ENCODE results near the gene PCSK7. TPM values are rescaled to one million over a fixed set of nuclear protein-coding genes. Genes with fewer than 3 reads are reported as not detected.
A peak's percentile ranks its signal among the peaks of the same experiment; 100 is the strongest.

Gene PCSK7
- total and polyA plus RNA-seq, 2 experiments from 2014 or later, result 25.9 to 33.0 TPM

- H3K36me3 ChIP-seq (replicated peaks; ENCODE audit: insufficient read depth, low read depth), result no peaks in the 10 kb centered on the region
- peaks cover 30% of the 10 kb centered on the region for H3K4me1 ChIP-seq (ENCODE audit: insufficient read depth)
- 96% methylated on average over 9 of the region's 9 CpGs for WGBS (ENCODE audit: low lambda C conversion rate, missing lambda C conversion rate)
These were observed 11.3 kb downstream of the PCSK7 start for GRCh38 chr11:117220568-117220967.

GRCh38 chr11:117219995-117220394 lies 11.9 kb downstream of the PCSK7 start:
- Histone ChIP-seq H3K36me3 (replicated peaks; ENCODE audit: insufficient read depth, low read depth) (no peaks in the 10 kb centered on the region), H2AFZ (no peak overlapping the region), H3K27me3 (no peaks in the 10 kb centered on the region), H3K4me2 (no peak overlapping the region), H3K4me1 (ENCODE audit: insufficient read depth) (peaks cover 26% of the 10 kb centered on the region), H3K9me2 (replicated peaks; ENCODE audit: insufficient read depth) (no peaks in the 10 kb centered on the region), H4K20me1 (ENCODE audit: insufficient read depth, poor library complexity, severe bottlenecking) (no peaks in the 10 kb centered on the region), H3K4me3 (no peak overlapping the region), H3K9me3 (ENCODE audit: low read depth) (no peaks in the 10 kb centered on the region), H3K27ac (peak overlapping the region; percentile 31), H3K79me2 (no peaks in the 10 kb centered on the region)
- no peak for TF ChIP-seq EZH2phosphoT487 (IDR thresholded peaks at IDR 0.05; ENCODE audit: low read depth, severe bottlenecking, unreplicated experiment)
- TF ChIP-seq EZH2 (IDR thresholded peaks at IDR 0.05; ENCODE audit: borderline replicate concordance), result no peak
- no peak for TF ChIP-seq CTCF (IDR thresholded peaks at IDR 0.05; ENCODE audit: poor library complexity)
- DNase-seq (ENCODE audit: low spot score), result no peak
- 92% methylated on average over 4 of the region's 4 CpGs for WGBS (ENCODE audit: low lambda C conversion rate, missing lambda C conversion rate)

More at GRCh38 chr11:117220568-117220967, 11.3 kb downstream of the PCSK7 start:
- Histone ChIP-seq H2AFZ (no peak overlapping the region), H4K20me1 (ENCODE audit: insufficient read depth, poor library complexity, severe bottlenecking) (no peaks in the 10 kb centered on the region), H3K9me2 (replicated peaks; ENCODE audit: insufficient read depth) (no peaks in the 10 kb centered on the region), H3K79me2 (no peaks in the 10 kb centered on the region), H3K4me3 (no peak overlapping the region), H3K27me3 (no peaks in the 10 kb centered on the region), H3K27ac (peak overlapping the region; percentile 51), H3K9me3 (ENCODE audit: low read depth) (no peaks in the 10 kb centered on the region), H3K4me2 (no peak overlapping the region)
- DNase-seq (ENCODE audit: low spot score), result no peak
- no peak for TF ChIP-seq EZH2phosphoT487 (IDR thresholded peaks at IDR 0.05; ENCODE audit: low read depth, severe bottlenecking, unreplicated experiment)
- no peak for TF ChIP-seq EZH2 (IDR thresholded peaks at IDR 0.05; ENCODE audit: borderline replicate concordance)
- no peak for TF ChIP-seq CTCF (IDR thresholded peaks at IDR 0.05; ENCODE audit: poor library complexity)

- H3K4me3 ChIP-seq, result no peak overlapping the region
- H3K27ac ChIP-seq, result peak overlapping the region; percentile 31
- H3K36me3 ChIP-seq (replicated peaks; ENCODE audit: insufficient read depth, low read depth), result no peaks in the 10 kb centered on the region
- no peaks in the 10 kb centered on the region for H3K27me3 ChIP-seq
- no peak overlapping the region for H3K4me2 ChIP-seq
- TF ChIP-seq EZH2 (IDR thresholded peaks at IDR 0.05; ENCODE audit: borderline replicate concordance) (no peak), EZH2phosphoT487 (IDR thresholded peaks at IDR 0.05; ENCODE audit: low read depth, severe bottlenecking, unreplicated experiment) (no peak), CTCF (IDR thresholded peaks at IDR 0.05; ENCODE audit: poor library complexity) (no peak)
- WGBS (ENCODE audit: low lambda C conversion rate, missing lambda C conversion rate), result 96% methylated on average over 8 of the region's 8 CpGs
- H2AFZ ChIP-seq, result no peak overlapping the region
- H4K20me1 ChIP-seq (ENCODE audit: insufficient read depth, poor library complexity, severe bottlenecking), result no peaks in the 10 kb centered on the region
- no peak for DNase-seq (ENCODE audit: low spot score)
- H3K9me2 ChIP-seq (replicated peaks; ENCODE audit: insufficient read depth), result no peaks in the 10 kb centered on the region
- peaks cover 24% of the 10 kb centered on the region for H3K4me1 ChIP-seq (ENCODE audit: insufficient read depth)
- no peaks in the 10 kb centered on the region for H3K9me3 ChIP-seq (ENCODE audit: low read depth)
- no peaks in the 10 kb centered on the region for H3K79me2 ChIP-seq
These were observed 12.4 kb downstream of the PCSK7 start for GRCh38 chr11:117219455-117219854.

- Histone ChIP-seq H3K36me3 (replicated peaks; ENCODE audit: insufficient read depth, low read depth) (no peaks in the 10 kb centered on the region), H3K4me2 (no peak overlapping the region), H4K20me1 (ENCODE audit: insufficient read depth, poor library complexity, severe bottlenecking) (no peaks in the 10 kb centered on the region), H3K27ac (no peak overlapping the region), H3K4me1 (ENCODE audit: insufficient read depth) (peaks cover 24% of the 10 kb centered on the region), H3K27me3 (no peaks in the 10 kb centered on the region), H3K79me2 (no peaks in the 10 kb centered on the region), H3K4me3 (no peak overlapping the region), H2AFZ (no peak overlapping the region), H3K9me2 (replicated peaks; ENCODE audit: insufficient read depth) (no peaks in the 10 kb centered on the region), H3K9me3 (ENCODE audit: low read depth) (no peaks in the 10 kb centered on the region)
- WGBS (ENCODE audit: low lambda C conversion rate, missing lambda C conversion rate), result 87% methylated on average over 9 of the region's 9 CpGs
- no peak for TF ChIP-seq EZH2 (IDR thresholded peaks at IDR 0.05; ENCODE audit: borderline replicate concordance)
- no peak for TF ChIP-seq EZH2phosphoT487 (IDR thresholded peaks at IDR 0.05; ENCODE audit: low read depth, severe bottlenecking, unreplicated experiment)
- no peak for TF ChIP-seq CTCF (IDR thresholded peaks at IDR 0.05; ENCODE audit: poor library complexity)
- peak; percentile 1 for DNase-seq (ENCODE audit: low spot score)
These were observed 12.9 kb downstream of the PCSK7 start for GRCh38 chr11:117219001-117219400.

Data from hepatocyte (in vitro differentiated cells).